GM21390 (cell line): ENCODE results near the gene PGM1.

Experiments
- ATAC-seq: cut with Tn5 transposase; IDR thresholded peaks from one replicate; pipeline ENCODE4 v1.9.1; 2021; ENCODE audit not compliant: unreplicated experiment

The PGM1 gene

GRCh38 chr1:63630666-63631065 is 37.5 kb downstream of the PGM1 start:
- no peak for ATAC-seq

GRCh38 chr1:63632110-63632509 is 38.9 kb downstream of the PGM1 start:
- ATAC-seq: no peak

- ATAC-seq: no peak
Observed at GRCh38 chr1:63633281-63633680, 40.1 kb downstream of the PGM1 start.

GRCh38 chr1:63634471-63634870 is 41.3 kb downstream of the PGM1 start:
- no peak for ATAC-seq

- ATAC-seq: no peak
Observed at GRCh38 chr1:63635681-63636080, 42.5 kb downstream of the PGM1 start.

GRCh38 chr1:63636192-63637105 is 43.2 kb downstream of the PGM1 start:
- no peak for ATAC-seq

GRCh38 chr1:63638471-63638870 is 45.3 kb downstream of the PGM1 start:
- ATAC-seq: no peak

GRCh38 chr1:63638875-63639274 is 45.7 kb downstream of the PGM1 start:
- ATAC-seq: no peak

GRCh38 chr1:63640633-63641567 is 47.7 kb downstream of the PGM1 start:
- no peak for ATAC-seq

- ATAC-seq: no peak
Observed at GRCh38 chr1:63641615-63642014, 48.4 kb downstream of the PGM1 start.

- no peak for ATAC-seq
Observed at GRCh38 chr1:63642901-63643300, 49.7 kb downstream of the PGM1 start.

GRCh38 chr1:63643517-63643916 is 50.3 kb downstream of the PGM1 start:
- no peak for ATAC-seq

GRCh38 chr1:63643926-63644325 is 50.7 kb downstream of the PGM1 start:
- no peak for ATAC-seq

- no peak for ATAC-seq
Observed at GRCh38 chr1:63645317-63645716, 52.1 kb downstream of the PGM1 start.

GRCh38 chr1:63648689-63649088 is 55.5 kb downstream of the PGM1 start:
- no peak for ATAC-seq

GRCh38 chr1:63651161-63651701 is 58.0 kb downstream of the PGM1 start:
- ATAC-seq: no peak

- no peak for ATAC-seq
Observed at GRCh38 chr1:63653976-63654375, 60.8 kb downstream of the PGM1 start.

- no peak for ATAC-seq
Observed at GRCh38 chr1:63659448-63659847, 66.2 kb downstream of the PGM1 start.

GRCh38 chr1:63662056-63662836 is 69.0 kb downstream of the PGM1 start:
- no peak for ATAC-seq

- ATAC-seq: no peak
Observed at GRCh38 chr1:63662841-63663240, 69.6 kb downstream of the PGM1 start.

GRCh38 chr1:63663301-63663700 is 70.1 kb downstream of the PGM1 start:
- ATAC-seq: no peak
